Left ventricle myocardium inferior (tissue), 1 donor: ENCODE data around the gene SDK1. TPM values are rescaled to one million over a fixed set of nuclear protein-coding genes. Genes with fewer than 3 reads are reported as not detected.

Source experiments
- DNase-seq: peaks from one replicate; pipeline ENCODE4 v3.0.0-alpha.2; 2020
- H3K27ac ChIP-seq: fragments of 200-600 bp; replicated peaks from 2 replicates; pipeline ENCODE4 v1.8.0; 2021
- H3K27me3 ChIP-seq: fragments of 200-600 bp; 2 replicates; pipeline ENCODE4 v1.8.0; 2021; ENCODE audit warnings: low read depth
- H3K36me3 ChIP-seq: fragments of 200-600 bp; 2 replicates; pipeline ENCODE4 v1.8.0; 2021
- H3K4me1 ChIP-seq: fragments of 200-600 bp; 2 replicates; pipeline ENCODE4 v1.8.0; 2021
- H3K4me3 ChIP-seq: fragments of 200-600 bp; 2 replicates; pipeline ENCODE4 v1.8.0; 2021; ENCODE audit warnings: mild to moderate bottlenecking, moderate library complexity
- H3K9me3 ChIP-seq: fragments of 200-600 bp; replicated peaks from 2 replicates; pipeline ENCODE4 v1.8.0; 2021
- intact Hi-C: fragments of 100-400 bp; cut with micrococcal nuclease; formaldehyde crosslinking; loops from one replicate; pipeline ENCODE4 v1.11.0; 2022
- total RNA-seq: library from RNA; stranded (reverse); fragmentation: NEBNext Ultra II Directional; extraction: Animal tissue kit (Norgen Biotek cat#: 25700); gene quantifications from one replicate; pipeline ENCODE4 v1.2.1, GENCODE V29; 2021
- TF ChIP-seq, protein P1 (sequence below): fragments of 200-600 bp; IDR thresholded peaks from 2 replicates; pipeline ENCODE4 v1.8.0; 2021; ENCODE audit warnings: antibody characterized with exemption, mild to moderate bottlenecking, borderline replicate concordance
- donor health status: DM: no; HTN: yes; CAD: no; lungs with severe emphysema.

The SDK1 gene
- total RNA-seq, 1 donor from 2014 or later: 1.3 TPM

DNA sequence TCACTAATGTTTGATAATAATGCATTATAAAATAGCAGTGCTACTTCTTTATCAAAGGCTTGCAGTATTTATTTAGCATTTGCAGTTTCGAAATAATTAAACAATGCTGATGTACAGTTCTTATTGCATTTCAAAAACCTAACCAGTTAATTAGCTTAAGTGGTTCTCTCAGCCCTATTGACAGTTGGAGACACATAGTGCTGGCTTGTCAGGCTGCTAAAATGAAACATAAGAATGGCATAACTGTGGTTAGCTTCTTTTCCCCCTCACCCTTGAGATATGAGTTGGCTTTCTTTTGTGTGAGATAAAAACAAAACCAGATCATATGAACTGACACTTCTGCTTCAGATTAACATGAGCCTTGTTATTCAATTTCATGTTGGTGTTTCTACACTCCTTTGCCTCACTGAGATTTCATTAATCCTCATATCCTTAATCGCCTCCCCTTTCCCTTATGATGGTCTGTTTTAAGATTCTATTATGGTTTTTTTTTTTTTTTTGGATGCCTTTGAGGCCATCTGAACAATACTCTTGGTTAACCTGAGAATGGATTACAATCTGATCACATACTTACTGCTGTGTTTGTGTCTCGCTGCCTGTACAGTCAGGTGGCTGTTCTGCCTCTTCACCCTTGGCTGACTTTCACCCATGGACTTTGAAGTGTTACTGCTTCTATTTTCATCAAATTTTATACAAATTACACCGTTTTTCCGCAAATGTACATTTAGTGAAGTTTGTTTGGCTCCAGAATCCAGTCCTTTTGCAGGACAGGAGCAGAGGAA is 108.0 kb downstream of the SDK1 start:
- DNase-seq: no peak
- Histone ChIP-seq H3K27ac (no peak overlapping the region), H3K4me1 (peaks cover 6% of the 10 kb centered on the region), H3K27me3 (peaks cover under 1% of the 10 kb centered on the region), H3K4me3 (no peak overlapping the region), H3K36me3 (no peaks in the 10 kb centered on the region), H3K9me3 (no peaks in the 10 kb centered on the region)
- intact Hi-C loops: no loop called here
- TF ChIP-seq, protein P1, sequence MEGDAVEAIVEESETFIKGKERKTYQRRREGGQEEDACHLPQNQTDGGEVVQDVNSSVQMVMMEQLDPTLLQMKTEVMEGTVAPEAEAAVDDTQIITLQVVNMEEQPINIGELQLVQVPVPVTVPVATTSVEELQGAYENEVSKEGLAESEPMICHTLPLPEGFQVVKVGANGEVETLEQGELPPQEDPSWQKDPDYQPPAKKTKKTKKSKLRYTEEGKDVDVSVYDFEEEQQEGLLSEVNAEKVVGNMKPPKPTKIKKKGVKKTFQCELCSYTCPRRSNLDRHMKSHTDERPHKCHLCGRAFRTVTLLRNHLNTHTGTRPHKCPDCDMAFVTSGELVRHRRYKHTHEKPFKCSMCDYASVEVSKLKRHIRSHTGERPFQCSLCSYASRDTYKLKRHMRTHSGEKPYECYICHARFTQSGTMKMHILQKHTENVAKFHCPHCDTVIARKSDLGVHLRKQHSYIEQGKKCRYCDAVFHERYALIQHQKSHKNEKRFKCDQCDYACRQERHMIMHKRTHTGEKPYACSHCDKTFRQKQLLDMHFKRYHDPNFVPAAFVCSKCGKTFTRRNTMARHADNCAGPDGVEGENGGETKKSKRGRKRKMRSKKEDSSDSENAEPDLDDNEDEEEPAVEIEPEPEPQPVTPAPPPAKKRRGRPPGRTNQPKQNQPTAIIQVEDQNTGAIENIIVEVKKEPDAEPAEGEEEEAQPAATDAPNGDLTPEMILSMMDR: no peak

DNA sequence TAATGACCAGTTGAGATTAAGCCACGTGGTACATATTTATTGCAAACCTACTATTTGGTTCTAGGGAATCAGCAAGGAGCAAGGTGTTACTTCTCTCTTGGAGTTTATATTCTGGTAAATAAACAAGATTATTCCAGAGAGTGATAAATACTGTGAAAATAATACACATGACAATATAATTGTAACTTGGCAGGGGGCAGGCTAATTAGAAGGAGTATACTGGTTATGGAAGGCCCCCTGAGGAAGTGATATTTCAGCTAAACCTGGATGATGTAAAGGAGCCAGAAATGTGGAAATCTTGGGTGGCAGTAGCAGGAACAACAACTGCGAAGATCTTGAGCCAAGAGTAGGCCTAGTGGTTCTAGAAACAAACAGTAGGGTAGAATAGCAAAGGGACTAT is 111.8 kb downstream of the SDK1 start:
- Histone ChIP-seq H3K4me1 (peaks cover 14% of the 10 kb centered on the region), H3K9me3 (no peaks in the 10 kb centered on the region), H3K27me3 (peaks cover 4% of the 10 kb centered on the region), H3K36me3 (no peaks in the 10 kb centered on the region), H3K27ac (no peak overlapping the region), H3K4me3 (no peak overlapping the region)
- intact Hi-C loops: no loop called here
- no peak for DNase-seq
- TF ChIP-seq, protein P1: no peak

DNA sequence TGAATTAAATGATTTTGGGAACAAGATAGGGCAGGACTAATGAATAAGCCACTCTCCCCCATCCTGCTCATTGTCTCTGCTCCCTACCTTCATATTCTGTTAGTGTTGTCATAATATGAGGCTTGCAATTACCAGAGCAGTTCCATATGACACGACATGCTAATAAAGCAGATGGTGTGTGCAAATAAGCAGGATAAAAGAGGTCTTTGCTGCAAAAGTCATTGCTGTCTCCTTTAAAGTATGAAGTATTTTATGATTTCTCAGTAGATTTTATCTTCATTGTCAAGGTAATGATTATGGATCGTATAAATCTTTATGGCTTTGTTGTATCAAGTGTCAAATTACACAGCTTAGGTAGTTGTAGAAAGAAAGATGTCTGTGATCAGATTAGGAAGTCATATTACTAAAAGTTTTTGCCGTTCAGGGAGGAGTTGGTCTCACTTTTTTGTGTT is 114.8 kb downstream of the SDK1 start:
- H3K36me3 ChIP-seq: no peaks in the 10 kb centered on the region
- H3K9me3 ChIP-seq: no peaks in the 10 kb centered on the region
- DNase-seq: no peak
- no peak overlapping the region for H3K27ac ChIP-seq
- no peak overlapping the region for H3K4me3 ChIP-seq
- intact Hi-C loops: no loop called here
- peaks cover 8% of the 10 kb centered on the region for H3K4me1 ChIP-seq
- TF ChIP-seq, protein P1: no peak
- H3K27me3 ChIP-seq: peaks cover 4% of the 10 kb centered on the region

DNA sequence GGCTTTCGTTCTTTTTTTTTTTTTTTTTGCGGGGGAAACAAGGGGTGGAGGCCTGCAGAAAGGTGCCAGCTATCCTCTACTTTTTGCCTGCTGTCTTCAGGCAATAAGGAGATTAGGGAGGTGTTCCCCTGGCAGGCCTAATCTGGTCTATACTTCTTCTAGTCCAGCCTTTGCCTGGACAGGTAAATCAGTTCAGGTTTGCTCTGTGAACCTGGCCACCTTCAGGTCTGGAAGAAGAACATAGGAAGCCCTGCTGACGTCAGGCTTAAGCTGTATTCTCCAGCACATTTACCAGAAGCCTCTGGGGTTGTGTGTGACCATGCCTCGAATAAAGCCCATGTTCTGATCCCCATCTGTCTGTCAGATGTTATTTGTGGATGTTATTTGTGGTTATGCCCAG is 115.4 kb downstream of the SDK1 start:
- intact Hi-C loops: no loop called here
- Histone ChIP-seq H3K9me3 (peaks cover 3% of the 10 kb centered on the region), H3K36me3 (no peaks in the 10 kb centered on the region), H3K27me3 (peaks cover 4% of the 10 kb centered on the region), H3K4me3 (no peak overlapping the region), H3K27ac (no peak overlapping the region), H3K4me1 (peaks cover 8% of the 10 kb centered on the region)
- DNase-seq: no peak
- TF ChIP-seq, protein P1: no peak

DNA sequence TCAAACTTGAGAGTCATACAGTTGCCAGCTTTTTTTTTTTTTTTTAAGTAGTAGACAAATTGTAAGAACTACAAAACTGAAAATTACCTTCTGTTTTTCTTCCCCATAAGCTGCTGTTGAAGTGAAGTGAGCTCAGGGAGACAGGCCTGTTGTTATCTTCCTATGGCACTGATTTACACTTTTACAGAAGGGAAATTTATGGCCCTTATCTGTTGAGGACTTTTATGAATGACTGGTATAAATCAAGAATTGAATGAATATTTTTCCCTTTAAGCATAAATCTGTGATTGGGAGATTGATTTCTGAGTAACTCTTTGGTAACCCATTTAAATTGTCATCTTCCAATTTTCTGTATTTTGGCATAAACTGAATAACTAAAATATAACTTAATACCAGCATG is 124.0 kb downstream of the SDK1 start:
- Histone ChIP-seq H3K27me3 (no peaks in the 10 kb centered on the region), H3K9me3 (peaks cover 16% of the 10 kb centered on the region), H3K36me3 (no peaks in the 10 kb centered on the region), H3K4me3 (no peak overlapping the region), H3K27ac (no peak overlapping the region), H3K4me1 (no peaks in the 10 kb centered on the region)
- TF ChIP-seq, protein P1: no peak
- intact Hi-C loops: no loop called here
- DNase-seq: no peak
